HepG2 (cell line): Measurements from ENCODE around the gene RBM44.

Source experiments
- CAMTA2 ChIP-seq: sonication (generic); formaldehyde crosslinking; IDR thresholded peaks from 2 replicates; pipeline ENCODE4 v1.4.0; 2020; ENCODE audit warnings: mild to moderate bottlenecking, missing genetic modification reagents, borderline replicate concordance
- CHD4 ChIP-seq: fragments of 200-600 bp; sonication (generic); IDR thresholded peaks from 2 replicates; pipeline ENCODE4 v1.7.0; 2017; ENCODE audit warnings: mild to moderate bottlenecking, low read length, borderline replicate concordance
- MAX ChIP-seq: IDR thresholded peaks from 2 replicates; pipeline ENCODE4 v1.6.1; 2012; ENCODE audit warnings: inconsistent platforms
- RAD21 ChIP-seq: fragments of 450-650 bp; formaldehyde crosslinking; IDR thresholded peaks from 2 replicates; pipeline ENCODE4 v1.5.0; 2020; ENCODE audit warnings: mild to moderate bottlenecking
- THAP9 ChIP-seq: sonication (generic); formaldehyde crosslinking; IDR thresholded peaks from 2 replicates; pipeline ENCODE4; 2020; ENCODE audit warnings: missing genetic modification reagents, mild to moderate bottlenecking, borderline replicate concordance
- ZBTB7A ChIP-seq: sonication (generic); formaldehyde crosslinking; IDR thresholded peaks from 2 replicates; pipeline ENCODE4 v1.8.0; 2022; ENCODE audit warnings: mild to moderate bottlenecking, missing genetic modification reagents
- ZNF414 ChIP-seq: sonication (generic); formaldehyde crosslinking; IDR thresholded peaks from 2 replicates; pipeline ENCODE4 v1.5.0; 2020; ENCODE audit warnings: missing genetic modification reagents

GRCh38 chr2:237790353-237790752, 8.2 kb upstream of the RBM44 start:
- TF ChIP-seq ZBTB7A (no peak), CHD4 (no peak), RAD21 (CRISPR knock-in tag) (no peak), MAX (no peak), ZNF414 (no peak), THAP9 (no peak), CAMTA2 (no peak)
